Left renal pelvis (tissue), 4 donors: ENCODE results near the gene RTN4RL1. TPM values are rescaled to one million over a fixed set of nuclear protein-coding genes. Genes with fewer than 3 reads are reported as not detected.

Source experiments
- DNase-seq, 4 donors: peaks; one replicate each; pipeline ENCODE4 v3.0.0-alpha.2; 2013; ENCODE audit warnings: low read depth in 4 of 4, low spot score in 3 of 4
- polyA plus RNA-seq, 4 donors: library from polyadenylated mRNA; unstranded; fragments of 120-200 nt; gene quantifications; one replicate each; pipeline ENCODE4 v1.2.1, GENCODE V29; 2013; ENCODE audit not compliant: insufficient read length in 4 of 4

The RTN4RL1 gene
- polyA plus RNA-seq, 4 donors: 1.4 to 2.5 (median 1.7) TPM

GRCh38 chr17:1937461-1937860 lies 87.7 kb downstream of the RTN4RL1 start:
- DNase-seq: no peak

- DNase-seq: no peak
Measured at GRCh38 chr17:1936766-1937165, 88.4 kb downstream of the RTN4RL1 start.

GRCh38 chr17:1934901-1935300 lies 90.2 kb downstream of the RTN4RL1 start:
- no peak for DNase-seq

- DNase-seq: no peak
Measured at GRCh38 chr17:1933875-1934715, 91.0 kb downstream of the RTN4RL1 start.

- DNase-seq: no peak
Measured at GRCh38 chr17:1931844-1932579, 93.1 kb downstream of the RTN4RL1 start.

GRCh38 chr17:1930337-1930645 lies 94.8 kb downstream of the RTN4RL1 start:
- DNase-seq: no peak

GRCh38 chr17:1928976-1929375 lies 96.2 kb downstream of the RTN4RL1 start:
- no peak for DNase-seq

- no peak for DNase-seq
Measured at GRCh38 chr17:1920948-1921351, 104.2 kb downstream of the RTN4RL1 start.

- no peak for DNase-seq
Measured at GRCh38 chr17:1919201-1919600, 105.9 kb downstream of the RTN4RL1 start.

- no peak for DNase-seq
Measured at GRCh38 chr17:1918346-1919162, 106.6 kb downstream of the RTN4RL1 start.

GRCh38 chr17:1916963-1917715 lies 108.0 kb downstream of the RTN4RL1 start:
- DNase-seq: no peak

- DNase-seq: no peak
Measured at GRCh38 chr17:1916316-1916715, 108.8 kb downstream of the RTN4RL1 start.

- no peak for DNase-seq
Measured at GRCh38 chr17:1915889-1916288, 109.2 kb downstream of the RTN4RL1 start.

- no peak for DNase-seq
Measured at GRCh38 chr17:1914661-1915083, 110.5 kb downstream of the RTN4RL1 start.

GRCh38 chr17:1913702-1914101 lies 111.4 kb downstream of the RTN4RL1 start:
- DNase-seq: no peak

GRCh38 chr17:1912146-1912545 lies 113.0 kb downstream of the RTN4RL1 start:
- DNase-seq: no peak

GRCh38 chr17:1909985-1910384 lies 115.1 kb downstream of the RTN4RL1 start:
- DNase-seq: no peak

- DNase-seq: peak in 1 of 4 donors; percentile 65
Measured at GRCh38 chr17:1908699-1909309, 116.3 kb downstream of the RTN4RL1 start.

- no peak for DNase-seq
Measured at GRCh38 chr17:1907909-1908698, 117.0 kb downstream of the RTN4RL1 start.
